Measurements from ENCODE around the gene FOXP2.

- no peak for TF ChIP-seq CTCF (IDR thresholded peaks at IDR 0.05)
- TF ChIP-seq POLR2A (IDR thresholded peaks at IDR 0.05) = no peak
These were observed 235.1 kb downstream of the FOXP2 start for GRCh38 chr7:114649689-114650088.

All from gastroesophageal sphincter (tissue), 3 donors.